LNCAP (cell line): ENCODE data around the gene ZNF382.

Experiments used
- TF ChIP-seq, protein P1 (sequence below): fragments of 450-650 bp; IDR thresholded peaks from 2 replicates; pipeline ENCODE4 v1.5.1; 2017; ENCODE audit warnings: mild to moderate bottlenecking

The ZNF382 gene

DNA sequence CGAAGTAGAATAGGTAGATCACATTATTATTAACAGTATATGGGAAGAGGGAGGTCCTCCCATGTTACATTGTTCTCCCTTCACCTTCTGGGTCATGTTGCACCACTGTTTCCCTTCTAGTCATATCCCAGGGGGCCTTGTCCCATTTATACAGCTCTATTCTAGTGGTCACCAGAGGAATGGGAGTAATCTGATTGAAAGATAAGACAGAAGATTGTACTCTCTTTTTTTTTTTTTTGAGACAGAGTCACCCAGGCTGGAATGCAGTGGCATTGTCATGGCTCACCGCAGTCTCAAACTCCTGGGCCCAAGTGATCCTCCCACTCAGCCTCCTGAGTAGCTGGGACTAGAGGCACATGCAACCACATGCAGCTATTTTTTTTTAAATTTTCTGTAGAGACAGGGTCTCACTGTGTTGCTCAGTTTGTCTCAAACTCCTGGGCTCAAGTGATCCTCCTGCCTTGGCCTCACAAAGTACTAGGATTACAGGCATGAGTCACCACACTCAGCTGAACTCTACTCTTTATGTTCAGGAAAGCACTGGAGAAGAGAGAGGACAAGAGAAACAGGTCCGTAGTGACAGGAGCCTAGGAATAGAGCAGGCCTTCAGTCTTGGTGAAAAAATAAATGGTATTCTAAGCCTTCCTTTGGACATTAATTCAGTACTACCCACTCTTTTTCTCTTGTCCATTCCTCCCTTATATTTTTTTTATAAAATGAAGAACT is 27.7 kb upstream of the ZNF382 start:
- TF ChIP-seq, protein P1, sequence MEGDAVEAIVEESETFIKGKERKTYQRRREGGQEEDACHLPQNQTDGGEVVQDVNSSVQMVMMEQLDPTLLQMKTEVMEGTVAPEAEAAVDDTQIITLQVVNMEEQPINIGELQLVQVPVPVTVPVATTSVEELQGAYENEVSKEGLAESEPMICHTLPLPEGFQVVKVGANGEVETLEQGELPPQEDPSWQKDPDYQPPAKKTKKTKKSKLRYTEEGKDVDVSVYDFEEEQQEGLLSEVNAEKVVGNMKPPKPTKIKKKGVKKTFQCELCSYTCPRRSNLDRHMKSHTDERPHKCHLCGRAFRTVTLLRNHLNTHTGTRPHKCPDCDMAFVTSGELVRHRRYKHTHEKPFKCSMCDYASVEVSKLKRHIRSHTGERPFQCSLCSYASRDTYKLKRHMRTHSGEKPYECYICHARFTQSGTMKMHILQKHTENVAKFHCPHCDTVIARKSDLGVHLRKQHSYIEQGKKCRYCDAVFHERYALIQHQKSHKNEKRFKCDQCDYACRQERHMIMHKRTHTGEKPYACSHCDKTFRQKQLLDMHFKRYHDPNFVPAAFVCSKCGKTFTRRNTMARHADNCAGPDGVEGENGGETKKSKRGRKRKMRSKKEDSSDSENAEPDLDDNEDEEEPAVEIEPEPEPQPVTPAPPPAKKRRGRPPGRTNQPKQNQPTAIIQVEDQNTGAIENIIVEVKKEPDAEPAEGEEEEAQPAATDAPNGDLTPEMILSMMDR, result no peak

DNA sequence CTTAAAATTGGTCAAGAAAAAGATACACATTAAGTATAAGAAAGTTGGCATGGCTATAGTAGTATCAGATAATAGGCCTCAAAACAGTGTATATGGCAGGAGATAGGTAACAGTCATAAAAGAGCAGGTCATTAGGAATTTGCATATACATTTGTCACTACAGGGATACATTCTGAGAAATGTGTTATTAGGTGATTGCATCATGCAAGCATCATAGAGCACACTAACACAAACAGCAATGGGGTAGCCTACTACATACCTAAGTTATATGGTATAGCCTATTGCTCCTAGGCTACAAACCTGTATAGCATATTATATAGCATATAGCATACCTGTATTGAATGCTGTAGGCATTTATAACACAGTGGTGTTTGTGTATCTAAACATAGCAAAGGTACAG is 25.9 kb upstream of the ZNF382 start:
- TF ChIP-seq, protein P1, result no peak

DNA sequence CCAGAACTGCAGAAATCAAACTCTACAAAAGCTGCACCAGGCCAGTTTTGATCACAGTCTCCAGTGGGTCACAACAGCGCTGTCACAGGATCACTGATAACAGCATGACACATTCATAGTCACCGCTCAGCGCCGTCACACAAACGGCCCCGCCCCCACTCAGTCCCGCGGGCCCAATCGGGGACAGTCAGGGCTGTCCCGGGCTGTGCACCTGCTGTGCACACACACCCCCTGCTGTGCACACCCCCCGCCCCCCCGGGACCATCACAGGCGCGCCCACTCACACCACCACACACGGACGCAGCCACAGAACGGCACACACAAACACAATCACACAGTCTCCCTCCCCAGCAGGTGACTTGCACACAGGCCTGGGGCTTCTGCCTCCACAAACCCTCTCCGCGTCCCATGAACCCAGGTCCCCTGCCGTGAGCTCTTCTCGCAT is 435 bp upstream of the ZNF382 start:
- TF ChIP-seq, protein P1, result no peak

DNA sequence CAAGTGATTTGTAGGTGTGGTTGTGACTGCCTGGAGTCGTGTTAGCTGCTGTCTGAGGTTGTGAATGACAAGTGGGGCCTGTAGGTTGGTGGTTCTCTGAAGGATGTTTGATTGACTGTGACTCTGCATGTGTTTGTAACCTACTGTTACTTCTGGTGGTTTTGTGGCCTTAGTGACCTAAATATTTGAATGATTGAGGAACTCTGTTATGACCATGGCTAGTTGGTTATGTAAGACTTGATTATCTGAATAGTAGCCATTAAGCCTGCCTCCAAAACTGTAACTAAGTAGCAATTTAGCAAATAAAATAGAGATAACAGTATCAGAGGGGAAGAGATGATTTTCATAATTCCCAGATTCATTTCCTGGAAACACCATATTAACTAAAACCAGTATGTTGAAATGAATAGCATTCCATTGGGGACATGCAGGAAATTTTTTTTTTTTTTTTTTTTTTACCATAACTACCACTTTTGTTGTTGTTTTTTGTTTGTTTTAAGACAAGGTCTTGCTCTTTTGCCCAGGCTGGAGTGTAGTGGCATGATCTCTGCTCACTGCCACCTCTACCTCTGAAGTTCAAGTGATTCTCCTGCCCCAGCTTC is 865 bp downstream of the ZNF382 start:
- TF ChIP-seq, protein P1, result no peak

DNA sequence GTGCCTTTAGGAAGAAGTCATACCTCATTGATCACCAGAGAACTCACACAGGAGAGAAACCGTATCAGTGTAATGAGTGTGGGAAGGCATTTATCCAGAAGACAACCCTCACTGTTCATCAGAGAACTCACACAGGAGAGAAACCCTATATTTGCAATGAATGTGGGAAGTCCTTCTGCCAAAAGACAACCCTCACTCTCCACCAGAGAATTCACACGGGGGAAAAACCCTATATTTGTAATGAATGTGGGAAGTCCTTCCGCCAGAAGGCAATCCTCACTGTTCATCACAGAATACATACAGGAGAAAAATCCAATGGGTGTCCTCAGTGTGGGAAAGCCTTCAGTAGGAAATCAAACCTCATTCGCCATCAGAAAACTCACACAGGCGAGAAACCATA is 21.9 kb downstream of the ZNF382 start:
- TF ChIP-seq, protein P1, result no peak

DNA sequence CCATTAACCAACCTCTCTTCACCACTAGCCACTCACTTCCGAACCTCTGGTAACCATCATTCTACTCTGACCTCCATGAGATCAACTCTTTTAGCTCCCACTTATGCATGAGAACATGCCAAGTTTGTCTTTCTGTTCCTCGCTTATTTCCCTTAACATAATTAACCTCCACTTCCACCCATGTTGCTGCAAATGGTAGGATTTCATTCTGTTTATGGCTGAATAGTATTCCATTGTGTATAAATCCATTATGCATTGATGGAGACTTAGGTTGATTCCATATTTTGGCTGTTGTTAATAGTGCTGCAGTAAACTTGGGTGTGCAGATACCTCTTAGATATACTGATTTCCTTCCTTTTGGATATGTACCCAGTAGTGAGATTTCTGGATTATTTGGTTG is 30.2 kb downstream of the ZNF382 start:
- TF ChIP-seq, protein P1, result no peak

DNA sequence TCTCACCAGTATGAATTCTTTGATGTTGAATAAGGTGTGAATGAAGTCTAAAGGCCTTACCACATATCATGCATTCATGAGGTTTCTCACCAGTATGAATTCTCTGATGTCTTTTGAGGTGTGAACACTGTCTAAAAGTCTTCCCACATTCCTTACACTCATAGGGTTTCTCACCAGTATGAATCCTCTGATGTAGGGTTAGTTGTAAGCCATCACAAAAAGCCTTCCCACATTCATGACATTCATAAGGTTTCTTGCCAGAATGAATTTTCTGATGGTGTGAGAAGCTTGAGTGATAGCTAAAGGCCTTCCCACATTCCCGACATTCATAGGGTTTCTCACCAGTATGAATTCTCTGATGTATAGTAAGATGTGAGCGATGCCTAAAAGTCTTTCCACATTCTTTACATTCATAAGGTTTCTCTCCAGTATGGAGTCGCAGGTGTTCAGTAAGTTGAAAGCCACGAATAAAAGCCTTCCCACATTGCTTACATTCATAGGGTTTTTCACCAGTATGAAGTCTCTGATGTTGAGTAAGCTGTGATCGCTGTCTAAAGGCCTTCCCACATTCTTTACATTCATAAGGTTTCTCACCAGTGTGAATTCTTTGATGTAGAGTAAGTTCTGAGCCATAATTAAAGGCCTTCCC is 33.9 kb downstream of the ZNF382 start:
- TF ChIP-seq, protein P1, result no peak
